Tibial nerve (tissue), 4 donors: ENCODE results near the gene CYB561D2. TPM values are rescaled to one million over a fixed set of nuclear protein-coding genes. Genes with fewer than 3 reads are reported as not detected.

Experiments
- DNase-seq, 2 donors: peaks; one replicate each; pipeline ENCODE4 v3.0.0-alpha.2; 2019; ENCODE audit warnings: low spot score in 2 of 2
- H3K27ac ChIP-seq, 4 donors: fragments of 200-600 bp; sonication (generic) in 3 of 4; one replicate each; pipeline ENCODE4 v1.5.1; 2017 to 2019; ENCODE audit warnings: mild to moderate bottlenecking in 1 of 4
- H3K27me3 ChIP-seq, 2 donors: fragments of 200-600 bp; sonication (generic) in 1 of 2; one replicate each; pipeline versions ENCODE4 v1.5.1 to v1.6.0; 2017 to 2019
- H3K36me3 ChIP-seq, 3 donors: fragments of 200-600 bp; sonication (generic); one replicate each; pipeline ENCODE4 v1.5.1; 2018 to 2019
- H3K4me1 ChIP-seq, 4 donors: fragments of 200-600 bp; sonication (generic) in 3 of 4; one replicate each; pipeline ENCODE4 v1.5.1; 2017 to 2019
- H3K4me3 ChIP-seq, 4 donors: fragments of 200-600 bp; sonication (generic) in 3 of 4; one replicate each; pipeline ENCODE4 v1.5.1; 2017 to 2019; ENCODE audit warnings: mild to moderate bottlenecking in 1 of 4, moderate library complexity in 1 of 4
- H3K9me3 ChIP-seq, 4 donors: fragments of 200-600 bp; sonication (generic) in 3 of 4; one replicate each; pipeline ENCODE4 v1.5.1; 2017 to 2019
- CTCF ChIP-seq, 5 experiments: fragments of 200-600 bp in 3 of 5; fragments of 450-650 bp in 2 of 5; sonication (generic) in 3 of 5; IDR thresholded peaks; one replicate each; pipeline ENCODE4 v1.5.1; 2016 to 2019; ENCODE audit warnings: antibody characterized with exemption in 5 of 5, mild to moderate bottlenecking in 3 of 5, moderate library complexity in 2 of 5
- EP300 ChIP-seq, 2 donors: sonication (generic); formaldehyde crosslinking; IDR thresholded peaks; one replicate each; pipeline ENCODE4 v1.6.1; 2017; ENCODE audit warnings: antibody characterized with exemption in 2 of 2, mild to moderate bottlenecking in 1 of 2
- POLR2A ChIP-seq, 2 donors: fragments of 450-650 bp; IDR thresholded peaks; one replicate each; pipeline ENCODE4 v1.6.1; 2017; ENCODE audit warnings: antibody characterized with exemption in 2 of 2, mild to moderate bottlenecking in 2 of 2, moderate library complexity in 2 of 2
- WGBS, 2 donors: methylation state at CpG; one replicate each; pipeline ENCODE4 v1.1.5; 2018; 5-methylcytosine and 5-hydroxymethylcytosine counted together
- total RNA-seq, 4 donors: library from RNA; depleted of rRNA; stranded (reverse); fragments of >200 nt; gene quantifications; one replicate each; pipeline ENCODE4 v1.1.0, GENCODE V29; 2016

CYB561D2 gene
- total RNA-seq, 4 donors from 2014 or later: 16.2 to 21.6 (median 19.2) TPM

GRCh38 chr3:50324351-50325112 is 26.1 kb upstream of the CYB561D2 start:
- H3K4me3 ChIP-seq: no peak overlapping the region
- DNase-seq: peak; percentile 59 to 79
- whole genome bisulfite sequencing, 2 donors: 19 to 22% methylated on average over 3 to 4 of the region's 4 CpGs
- peaks cover 0 to 83% (median 41%) of the 10 kb centered on the region in 4 donors for H3K4me1 ChIP-seq
- no peaks in the 10 kb centered on the region for H3K27me3 ChIP-seq
- H3K27ac ChIP-seq: peak overlapping the region; percentile 72 to 99 (median 92)
- no peaks in the 10 kb centered on the region for H3K9me3 ChIP-seq
- H3K36me3 ChIP-seq: peaks cover 0 to 29% (median 0%) of the 10 kb centered on the region in 3 donors
- TF ChIP-seq EP300 (IDR thresholded peaks at IDR 0.05): no peak
- TF ChIP-seq POLR2A (IDR thresholded peaks at IDR 0.05): no peak
- TF ChIP-seq CTCF (IDR thresholded peaks at IDR 0.05): peak; percentile 69 to 89 (median 80)

GRCh38 chr3:50325113-50325480 is 25.6 kb upstream of the CYB561D2 start:
- H3K27ac ChIP-seq: peak overlapping the region in 2 of 4 donors; percentile 5 to 99
- H3K4me1 ChIP-seq: peaks cover 0 to 77% (median 36%) of the 10 kb centered on the region in 4 donors
- DNase-seq: no peak
- H3K36me3 ChIP-seq: peaks cover 0 to 30% (median 2%) of the 10 kb centered on the region in 3 donors
- H3K4me3 ChIP-seq: no peak overlapping the region
- H3K9me3 ChIP-seq: no peaks in the 10 kb centered on the region
- no peaks in the 10 kb centered on the region for H3K27me3 ChIP-seq
- no peak for TF ChIP-seq EP300 (IDR thresholded peaks at IDR 0.05)
- TF ChIP-seq CTCF (IDR thresholded peaks at IDR 0.05): no peak
- TF ChIP-seq POLR2A (IDR thresholded peaks at IDR 0.05): no peak
- 73 to 83% methylated on average over 2 of the region's 2 CpGs for WGBS, 2 donors

- Histone ChIP-seq H3K27me3 (no peaks in the 10 kb centered on the region), H3K4me1 (peaks cover 0 to 72% (median 32%) of the 10 kb centered on the region in 4 donors), H3K36me3 (peaks cover 3 to 35% (median 8%) of the 10 kb centered on the region in 3 donors), H3K27ac (peak overlapping the region in 2 of 4 donors; percentile 5 to 99), H3K9me3 (no peaks in the 10 kb centered on the region), H3K4me3 (no peak overlapping the region)
- TF ChIP-seq EP300 (IDR thresholded peaks at IDR 0.05) (no peak), POLR2A (IDR thresholded peaks at IDR 0.05) (no peak), CTCF (IDR thresholded peaks at IDR 0.05) (no peak)
- 80 to 82% methylated on average over 8 to 11 of the region's 11 CpGs for whole genome bisulfite sequencing, 2 donors
- no peak for DNase-seq
Measured at GRCh38 chr3:50325497-50326181, 25.0 kb upstream of the CYB561D2 start.

GRCh38 chr3:50326182-50326541 is 24.5 kb upstream of the CYB561D2 start:
- TF ChIP-seq CTCF (IDR thresholded peaks at IDR 0.05) (no peak), POLR2A (IDR thresholded peaks at IDR 0.05) (no peak), EP300 (IDR thresholded peaks at IDR 0.05) (no peak)
- Histone ChIP-seq H3K4me1 (peaks cover 0 to 72% (median 32%) of the 10 kb centered on the region in 4 donors), H3K36me3 (peaks cover 5 to 40% (median 13%) of the 10 kb centered on the region in 3 donors), H3K4me3 (no peak overlapping the region), H3K27ac (no peak overlapping the region), H3K9me3 (no peaks in the 10 kb centered on the region), H3K27me3 (no peaks in the 10 kb centered on the region)
- no peak for DNase-seq
- 86 to 90% methylated on average over 8 of the region's 8 CpGs for WGBS, 2 donors

DNA sequence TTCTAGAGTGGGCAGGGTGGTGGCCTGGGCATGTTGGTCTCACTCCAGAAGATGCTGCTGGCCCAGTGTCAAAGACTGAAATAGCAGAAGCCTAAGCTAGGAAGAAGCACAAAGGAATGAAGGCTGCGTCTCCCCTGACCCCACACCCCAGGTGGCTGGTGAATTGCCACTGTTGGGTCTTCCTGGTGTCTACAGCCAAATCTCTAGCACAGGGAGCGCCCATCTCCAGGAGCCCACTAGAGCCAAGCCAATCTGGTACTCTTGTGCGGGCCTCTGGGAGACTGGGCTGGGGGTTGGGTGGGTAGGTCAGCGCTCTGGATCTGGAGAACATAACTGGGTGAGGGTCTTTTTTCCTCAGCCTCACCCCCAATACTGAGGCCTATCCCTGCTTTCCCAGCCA is 23.5 kb upstream of the CYB561D2 start:
- peak overlapping the region; percentile 78 to 97 (median 90) for H3K4me3 ChIP-seq
- H3K36me3 ChIP-seq: peaks cover 5 to 50% (median 17%) of the 10 kb centered on the region in 3 donors
- no peaks in the 10 kb centered on the region for H3K27me3 ChIP-seq
- H3K27ac ChIP-seq: peak overlapping the region in 2 of 4 donors; percentile 88 to 89
- H3K4me1 ChIP-seq: peaks cover 0 to 70% (median 29%) of the 10 kb centered on the region in 4 donors
- no peak for TF ChIP-seq EP300 (IDR thresholded peaks at IDR 0.05)
- TF ChIP-seq CTCF (IDR thresholded peaks at IDR 0.05): no peak
- no peak for TF ChIP-seq POLR2A (IDR thresholded peaks at IDR 0.05)
- H3K9me3 ChIP-seq: no peaks in the 10 kb centered on the region
- WGBS, 2 donors: 70 to 75% methylated on average over 4 of the region's 4 CpGs
- no peak for DNase-seq
